ENCODE measurements around the gene ERVV-1.

GRCh38 chr19:53034054-53034453 is 20.3 kb downstream of the ERVV-1 start:
- TF ChIP-seq EP300 (IDR thresholded peaks at IDR 0.05) = no peak
- no peak for TF ChIP-seq CHD2 (IDR thresholded peaks at IDR 0.05; ENCODE audit: low read length, partially characterized antibody)
- TF ChIP-seq, protein P1, sequence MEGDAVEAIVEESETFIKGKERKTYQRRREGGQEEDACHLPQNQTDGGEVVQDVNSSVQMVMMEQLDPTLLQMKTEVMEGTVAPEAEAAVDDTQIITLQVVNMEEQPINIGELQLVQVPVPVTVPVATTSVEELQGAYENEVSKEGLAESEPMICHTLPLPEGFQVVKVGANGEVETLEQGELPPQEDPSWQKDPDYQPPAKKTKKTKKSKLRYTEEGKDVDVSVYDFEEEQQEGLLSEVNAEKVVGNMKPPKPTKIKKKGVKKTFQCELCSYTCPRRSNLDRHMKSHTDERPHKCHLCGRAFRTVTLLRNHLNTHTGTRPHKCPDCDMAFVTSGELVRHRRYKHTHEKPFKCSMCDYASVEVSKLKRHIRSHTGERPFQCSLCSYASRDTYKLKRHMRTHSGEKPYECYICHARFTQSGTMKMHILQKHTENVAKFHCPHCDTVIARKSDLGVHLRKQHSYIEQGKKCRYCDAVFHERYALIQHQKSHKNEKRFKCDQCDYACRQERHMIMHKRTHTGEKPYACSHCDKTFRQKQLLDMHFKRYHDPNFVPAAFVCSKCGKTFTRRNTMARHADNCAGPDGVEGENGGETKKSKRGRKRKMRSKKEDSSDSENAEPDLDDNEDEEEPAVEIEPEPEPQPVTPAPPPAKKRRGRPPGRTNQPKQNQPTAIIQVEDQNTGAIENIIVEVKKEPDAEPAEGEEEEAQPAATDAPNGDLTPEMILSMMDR (IDR thresholded peaks at IDR 0.05) = no peak
- no peak for TF ChIP-seq FOXS1 (CRISPR knock-in tag; IDR thresholded peaks at IDR 0.05)
- TF ChIP-seq JUNB (IDR thresholded peaks at IDR 0.05) = no peak
- TF ChIP-seq, protein P2, sequence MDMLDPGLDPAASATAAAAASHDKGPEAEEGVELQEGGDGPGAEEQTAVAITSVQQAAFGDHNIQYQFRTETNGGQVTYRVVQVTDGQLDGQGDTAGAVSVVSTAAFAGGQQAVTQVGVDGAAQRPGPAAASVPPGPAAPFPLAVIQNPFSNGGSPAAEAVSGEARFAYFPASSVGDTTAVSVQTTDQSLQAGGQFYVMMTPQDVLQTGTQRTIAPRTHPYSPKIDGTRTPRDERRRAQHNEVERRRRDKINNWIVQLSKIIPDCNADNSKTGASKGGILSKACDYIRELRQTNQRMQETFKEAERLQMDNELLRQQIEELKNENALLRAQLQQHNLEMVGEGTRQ (IDR thresholded peaks at IDR 0.05) = no peak
- no peak for TF ChIP-seq PBX3 (IDR thresholded peaks at IDR 0.05)
- TF ChIP-seq CEBPB (IDR thresholded peaks at IDR 0.05) = no peak

Measured in A549 (cell line).